ENCODE results near the gene RAMAC. TPM values are rescaled to one million over a fixed set of nuclear protein-coding genes. Genes with fewer than 3 reads are reported as not detected.
A peak's percentile ranks its signal among the peaks of the same experiment; 100 is the strongest.

The RAMAC gene
- total and polyA plus RNA-seq, 2 of the 4 experiments (the other 2 are of a cell fraction), result 23.6 to 29.6 TPM

GRCh38 chr15:83012076-83012426 lies 26.0 kb downstream of the RAMAC start (continued):
- no peak for TF ChIP-seq USF2 (IDR thresholded peaks at IDR 0.05; ENCODE audit: low read depth, low read length)
- TF ChIP-seq, protein P1, sequence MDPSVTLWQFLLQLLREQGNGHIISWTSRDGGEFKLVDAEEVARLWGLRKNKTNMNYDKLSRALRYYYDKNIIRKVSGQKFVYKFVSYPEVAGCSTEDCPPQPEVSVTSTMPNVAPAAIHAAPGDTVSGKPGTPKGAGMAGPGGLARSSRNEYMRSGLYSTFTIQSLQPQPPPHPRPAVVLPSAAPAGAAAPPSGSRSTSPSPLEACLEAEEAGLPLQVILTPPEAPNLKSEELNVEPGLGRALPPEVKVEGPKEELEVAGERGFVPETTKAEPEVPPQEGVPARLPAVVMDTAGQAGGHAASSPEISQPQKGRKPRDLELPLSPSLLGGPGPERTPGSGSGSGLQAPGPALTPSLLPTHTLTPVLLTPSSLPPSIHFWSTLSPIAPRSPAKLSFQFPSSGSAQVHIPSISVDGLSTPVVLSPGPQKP (IDR thresholded peaks at IDR 0.05; ENCODE audit: borderline replicate concordance, low read depth, low read length), result no peak

GRCh38 chr15:83012636-83013035 lies 26.6 kb downstream of the RAMAC start:
- Histone ChIP-seq H3K9me3 (ENCODE audit: control insufficient read depth, insufficient read depth, low read length) (no peaks in the 10 kb centered on the region), H3K27ac (ENCODE audit: insufficient read depth, low read length) (no peak overlapping the region), H2AK5ac (ENCODE audit: low read depth, low read length) (peak overlapping the region; percentile 59; the same call in 1 of the 2 replicates), H4K91ac (ENCODE audit: insufficient read depth, low read depth, low read length) (no peak overlapping the region), H3K4me1 (ENCODE audit: control insufficient read depth, insufficient read depth, low read length) (peaks cover 10% of the 10 kb centered on the region), H3K4me2 (ENCODE audit: low read depth, low read length) (no peak overlapping the region), H2BK15ac (ENCODE audit: low read depth, low read length) (no peak overlapping the region), H2AFZ (replicated peaks; ENCODE audit: low read length, poor library complexity) (no peak overlapping the region), H3K9me1 (ENCODE audit: insufficient read depth, low read length) (peaks cover 9% of the 10 kb centered on the region; the same call in 1 of the 2 replicates), H4K20me1 (ENCODE audit: insufficient read depth, low read length) (no peaks in the 10 kb centered on the region), H4K5ac (ENCODE audit: low read depth, low read length) (peak overlapping the region; percentile 19; the same call in 1 of the 2 replicates), H4K8ac (ENCODE audit: low read depth in 2 of 2, low read length in 2 of 2) (peak overlapping the region; percentile 96 to 97; a peak in 2 of 4 replicates), H3K56ac (ENCODE audit: extremely low read depth, insufficient read depth, low read length) (no peak overlapping the region), H2BK120ac (ENCODE audit: low read depth, low read length) (no peak overlapping the region), H3K36me3 (ENCODE audit: control insufficient read depth, insufficient read depth, low read length) (peaks cover 8% of the 10 kb centered on the region), H3K27me3 (ENCODE audit: control insufficient read depth, insufficient read depth, low read length) (no peaks in the 10 kb centered on the region), H3K4me3 (ENCODE audit: insufficient read depth, low read depth, low read length) (no peak overlapping the region), H3K23ac (ENCODE audit: low read depth, low read length) (no peak overlapping the region), H3K14ac (replicated peaks; ENCODE audit: low read depth, low read length) (no peak overlapping the region), H2BK5ac (ENCODE audit: low read depth, low read length, poor library complexity, severe bottlenecking) (no peak overlapping the region), H3K4ac (ENCODE audit: low read depth, low read length) (0 out of 2 replicates have a peak overlapping the region, but pooled peaks have one; percentile 16), H3K18ac (ENCODE audit: low read depth, low read length) (no peak overlapping the region), H2AK9ac (replicated peaks; ENCODE audit: low read depth, low read length, poor library complexity) (no peak overlapping the region), H3K79me1 (ENCODE audit: low read depth in 1 of 2, low read length in 2 of 2) (peaks cover 12 to 38% of the 10 kb centered on the region in 2 experiments; a peak in 3 of 4 replicates), H2BK20ac (ENCODE audit: low read depth, low read length) (no peak overlapping the region), H3K9ac (ENCODE audit: low read depth, low read length) (no peak overlapping the region)
- 100% methylated on average over 5 of the region's 6 CpGs; no CpG with 5 or more reads in 1 of the 2 experiments for WGBS, 2 experiments (ENCODE audit: extremely low coverage in 2 of 2, insufficient read length in 1 of 2)
- intact Hi-C loops (cut with micrococcal nuclease), result loop anchor here (5.0 to 10.0 kb wide), 2 partner anchors 272 to 545 kb away; partner anchors contain the start of gene BNC1
- dilution Hi-C loops (cut with HindIII; ENCODE audit: low sequenced_read_pairs, unreplicated experiment), result no loop called here
- CTCF ChIA-PET, result interaction anchor here (1.2 kb wide), 1 partner anchor 9 kb away, joined by 3 read pairs; no protein-coding TSS in a partner anchor
- no TSS peak for BruUV-seq (replicated peaks)
- ATAC-seq (ENCODE audit: low read depth), result no peak
- POLR2A ChIA-PET (ENCODE audit: unreplicated experiment), result no interaction called here
- no peak for DNase-seq
- in situ Hi-C loops (cut with MboI; ENCODE audit: low sequenced_read_pairs), result no loop called here
- TF ChIP-seq MAFK (IDR thresholded peaks at IDR 0.05; ENCODE audit: low read depth, low read length), result no peak
- TF ChIP-seq MAZ (IDR thresholded peaks at IDR 0.05; ENCODE audit: borderline replicate concordance, low read depth, low read length), result no peak
- TF ChIP-seq POLR2A (IDR thresholded peaks at IDR 0.05; ENCODE audit: low read depth, low read length), result no peak
- no peak for TF ChIP-seq CEBPB (IDR thresholded peaks at IDR 0.05; ENCODE audit: low read depth, low read length)
- TF ChIP-seq RCOR1 (IDR thresholded peaks at IDR 0.05; ENCODE audit: insufficient replicate concordance, low read length), result no peak
- no peak for TF ChIP-seq BHLHE40 (IDR thresholded peaks at IDR 0.05; ENCODE audit: low read depth, low read length)
- TF ChIP-seq FOS (IDR thresholded peaks at IDR 0.05; ENCODE audit: low read depth, low read length), result no peak
- no peak for TF ChIP-seq NFE2L2 (IDR thresholded peaks at IDR 0.05; ENCODE audit: low read depth, low read length)
- TF ChIP-seq USF2 (IDR thresholded peaks at IDR 0.05; ENCODE audit: low read depth, low read length), result no peak
- TF ChIP-seq RAD21 (IDR thresholded peaks at IDR 0.05; ENCODE audit: low read length), result no peak
- TF ChIP-seq, protein P1 (IDR thresholded peaks at IDR 0.05; ENCODE audit: borderline replicate concordance, low read depth, low read length), result no peak
